ENCODE measurements around the gene KMT2B. TPM values are rescaled to one million over a fixed set of nuclear protein-coding genes. Genes with fewer than 3 reads are reported as not detected.

KMT2B gene
- total and polyA plus RNA-seq, 9 of the 15 experiments (the other 6 are each of a cell fraction or from before 2014, with no cell fraction given) = 0.63 to 43.9 (median 8.1) TPM

DNA sequence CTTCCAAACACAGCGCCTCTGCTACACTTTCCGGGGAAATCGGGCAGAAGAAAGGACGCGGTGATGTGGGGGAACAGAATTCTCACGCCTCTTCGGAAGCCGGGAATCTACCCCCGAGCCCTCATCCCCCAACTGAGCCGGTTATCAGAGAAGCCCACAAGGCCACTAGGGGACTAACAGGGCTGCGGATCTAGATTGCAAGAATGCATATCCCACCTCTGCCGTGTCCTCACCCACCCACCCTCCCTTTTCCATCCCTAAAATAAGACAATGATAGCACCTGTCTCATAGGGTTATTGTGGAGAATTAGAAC lies 23.4 kb downstream of the KMT2B start:
- intact Hi-C loops (cut with micrococcal nuclease) = loop anchor here (10.0 kb wide), 1 partner anchor 96 kb away; the partner anchor contains the start of genes COX6B1 and ETV2
- FAIRE-seq = no peak
- H3K27ac ChIP-seq (ENCODE audit: extremely low read depth, low read depth, low read length) = peak overlapping the region; percentile 85
- TF ChIP-seq HCFC1 (IDR thresholded peaks at IDR 0.05; ENCODE audit: low read depth, low read length) (no peak), EHMT2 (IDR thresholded peaks at IDR 0.05) (no peak), GATA2 (CRISPR knock-in tag; IDR thresholded peaks at IDR 0.05) (no peak), ZNF77 (CRISPR knock-in tag; IDR thresholded peaks at IDR 0.05) (no peak), ZNF3 (CRISPR knock-in tag; IDR thresholded peaks at IDR 0.05) (no peak), NR1H2 (CRISPR knock-in tag; IDR thresholded peaks at IDR 0.05) (no peak), COPS2 (conservative IDR thresholded peaks at IDR 0.05) (no peak), ZKSCAN1 (IDR thresholded peaks at IDR 0.05; ENCODE audit: low read depth, low read length) (no peak), FOS (IDR thresholded peaks at IDR 0.05; ENCODE audit: extremely low read depth, insufficient read length) (no peak), HEY1 (CRISPR knock-in tag; IDR thresholded peaks at IDR 0.05; ENCODE audit: borderline replicate concordance) (no peak), ZFP1 (CRISPR knock-in tag; IDR thresholded peaks at IDR 0.05) (no peak), ZNF134 (CRISPR knock-in tag; conservative IDR thresholded peaks at IDR 0.05) (no peak), ZNF121 (CRISPR knock-in tag; conservative IDR thresholded peaks at IDR 0.05) (no peak), ETV1 (tag; conservative IDR thresholded peaks at IDR 0.05; ENCODE audit: low read depth) (no peak)
- TF ChIP-seq, protein P1, sequence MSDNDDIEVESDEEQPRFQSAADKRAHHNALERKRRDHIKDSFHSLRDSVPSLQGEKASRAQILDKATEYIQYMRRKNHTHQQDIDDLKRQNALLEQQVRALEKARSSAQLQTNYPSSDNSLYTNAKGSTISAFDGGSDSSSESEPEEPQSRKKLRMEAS (CRISPR knock-in tag; IDR thresholded peaks at IDR 0.05) = no peak
- TF ChIP-seq, protein P2, sequence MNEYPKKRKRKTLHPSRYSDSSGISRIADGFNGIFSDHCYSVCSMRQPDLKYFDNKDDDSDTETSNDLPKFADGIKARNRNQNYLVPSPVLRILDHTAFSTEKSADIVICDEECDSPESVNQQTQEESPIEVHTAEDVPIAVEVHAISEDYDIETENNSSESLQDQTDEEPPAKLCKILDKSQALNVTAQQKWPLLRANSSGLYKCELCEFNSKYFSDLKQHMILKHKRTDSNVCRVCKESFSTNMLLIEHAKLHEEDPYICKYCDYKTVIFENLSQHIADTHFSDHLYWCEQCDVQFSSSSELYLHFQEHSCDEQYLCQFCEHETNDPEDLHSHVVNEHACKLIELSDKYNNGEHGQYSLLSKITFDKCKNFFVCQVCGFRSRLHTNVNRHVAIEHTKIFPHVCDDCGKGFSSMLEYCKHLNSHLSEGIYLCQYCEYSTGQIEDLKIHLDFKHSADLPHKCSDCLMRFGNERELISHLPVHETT (CRISPR knock-in tag; conservative IDR thresholded peaks at IDR 0.05 in 1 of 2, IDR thresholded peaks at IDR 0.05 in 1 of 2) = no peak
- TF ChIP-seq, protein P3, sequence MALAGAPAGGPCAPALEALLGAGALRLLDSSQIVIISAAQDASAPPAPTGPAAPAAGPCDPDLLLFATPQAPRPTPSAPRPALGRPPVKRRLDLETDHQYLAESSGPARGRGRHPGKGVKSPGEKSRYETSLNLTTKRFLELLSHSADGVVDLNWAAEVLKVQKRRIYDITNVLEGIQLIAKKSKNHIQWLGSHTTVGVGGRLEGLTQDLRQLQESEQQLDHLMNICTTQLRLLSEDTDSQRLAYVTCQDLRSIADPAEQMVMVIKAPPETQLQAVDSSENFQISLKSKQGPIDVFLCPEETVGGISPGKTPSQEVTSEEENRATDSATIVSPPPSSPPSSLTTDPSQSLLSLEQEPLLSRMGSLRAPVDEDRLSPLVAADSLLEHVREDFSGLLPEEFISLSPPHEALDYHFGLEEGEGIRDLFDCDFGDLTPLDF (CRISPR knock-in tag; IDR thresholded peaks at IDR 0.05) = 0 out of 2 replicates have a peak, but pooled peaks have one; percentile 8
- TF ChIP-seq, protein P4, sequence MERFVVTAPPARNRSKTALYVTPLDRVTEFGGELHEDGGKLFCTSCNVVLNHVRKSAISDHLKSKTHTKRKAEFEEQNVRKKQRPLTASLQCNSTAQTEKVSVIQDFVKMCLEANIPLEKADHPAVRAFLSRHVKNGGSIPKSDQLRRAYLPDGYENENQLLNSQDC (CRISPR knock-in tag; IDR thresholded peaks at IDR 0.05) = no peak
- TF ChIP-seq, protein P5, sequence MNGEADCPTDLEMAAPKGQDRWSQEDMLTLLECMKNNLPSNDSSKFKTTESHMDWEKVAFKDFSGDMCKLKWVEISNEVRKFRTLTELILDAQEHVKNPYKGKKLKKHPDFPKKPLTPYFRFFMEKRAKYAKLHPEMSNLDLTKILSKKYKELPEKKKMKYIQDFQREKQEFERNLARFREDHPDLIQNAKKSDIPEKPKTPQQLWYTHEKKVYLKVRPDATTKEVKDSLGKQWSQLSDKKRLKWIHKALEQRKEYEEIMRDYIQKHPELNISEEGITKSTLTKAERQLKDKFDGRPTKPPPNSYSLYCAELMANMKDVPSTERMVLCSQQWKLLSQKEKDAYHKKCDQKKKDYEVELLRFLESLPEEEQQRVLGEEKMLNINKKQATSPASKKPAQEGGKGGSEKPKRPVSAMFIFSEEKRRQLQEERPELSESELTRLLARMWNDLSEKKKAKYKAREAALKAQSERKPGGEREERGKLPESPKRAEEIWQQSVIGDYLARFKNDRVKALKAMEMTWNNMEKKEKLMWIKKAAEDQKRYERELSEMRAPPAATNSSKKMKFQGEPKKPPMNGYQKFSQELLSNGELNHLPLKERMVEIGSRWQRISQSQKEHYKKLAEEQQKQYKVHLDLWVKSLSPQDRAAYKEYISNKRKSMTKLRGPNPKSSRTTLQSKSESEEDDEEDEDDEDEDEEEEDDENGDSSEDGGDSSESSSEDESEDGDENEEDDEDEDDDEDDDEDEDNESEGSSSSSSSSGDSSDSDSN (IDR thresholded peaks at IDR 0.05; ENCODE audit: borderline replicate concordance in 1 of 2, low read depth in 2 of 2, low read length in 2 of 2) = no peak

More for the DNA sequence above, 23.4 kb downstream of the KMT2B start:
- ChIA-PET POLR2A (interaction anchor here (0.6 to 2.7 kb wide), 4 partner anchors 13 to 98 kb away, joined by 3 to 19 read pairs (median 11); no protein-coding TSS in a partner anchor), CTCF (ENCODE audit: low intra/inter-chr PET ratio) (interaction anchor here (1.2 kb wide), 1 partner anchor 48 kb away, joined by 7 read pairs; no protein-coding TSS in a partner anchor)
- Histone ChIP-seq H3K36me3 (ENCODE audit: control insufficient read depth, insufficient read depth, low read length) (peaks cover 50% of the 10 kb centered on the region; the same call in 2 of the 3 replicates), H3K4me1 (replicated peaks in 1 of 2; ENCODE audit: control insufficient read depth in 2 of 2, insufficient read depth in 2 of 2, low read length in 2 of 2) (peaks cover 24 to 53% of the 10 kb centered on the region in 2 experiments; a peak in 4 of 5 replicates), H3K79me2 (ENCODE audit: control insufficient read depth, insufficient read depth, low read length) (peaks cover 6% of the 10 kb centered on the region), H3K9me1 (ENCODE audit: control insufficient read depth, insufficient read depth, low read length) (no peaks in the 10 kb centered on the region), H3K4me2 (ENCODE audit: insufficient read depth, low read length) (peak overlapping the region; percentile 94), H2AFZ (ENCODE audit: low read depth, low read length) (peak overlapping the region; percentile 98), H3K9me3 (replicated peaks; ENCODE audit: control insufficient read depth, insufficient read depth, low read depth, low read length) (no peaks in the 10 kb centered on the region), H3K4me3 (peak overlapping the region; percentile 65), H3K9ac (ENCODE audit: insufficient read depth in 1 of 2, low read depth in 2 of 2, low read length in 2 of 2) (peak overlapping the region; percentile 63 to 87), H4K20me1 (replicated peaks; ENCODE audit: control insufficient read depth, insufficient read depth, low read length) (no peaks in the 10 kb centered on the region), H3K27me3 (ENCODE audit: control insufficient read depth in 2 of 2, insufficient read depth in 2 of 2, low read length in 2 of 2) (no peaks in the 10 kb centered on the region)
- in situ Hi-C loops (cut with MboI) = no loop called here
- DNase-seq (ENCODE audit: extremely low read depth in 1 of 4, low spot score in 3 of 4) (no peak), ATAC-seq (peak; percentile 1; the same call in 2 of the 3 replicates)
- BruUV-seq (replicated peaks) = no TSS peak
- 2% methylated on average over 9 of the region's 12 CpGs for WGBS (ENCODE audit: insufficient coverage, low coverage, missing lambda C conversion rate)

All from K562 (cell line).